H1 (cell line): ENCODE results near the gene COL6A5.

Experiments
- EZH2 ChIP-seq: fragments of 200-600 bp; sonication (generic); IDR thresholded peaks from 2 replicates; pipeline ENCODE4 v1.7.1; 2012; ENCODE audit warnings: low read depth, mild to moderate bottlenecking, moderate library complexity, low read length, inconsistent platforms; ENCODE audit not compliant: severe bottlenecking
- RFX5 ChIP-seq: IDR thresholded peaks from 2 replicates; pipeline ENCODE4 v1.6.1; 2011; ENCODE audit warnings: low read depth, low read length, improper control_type of control experiment, borderline replicate concordance
- SP4 ChIP-seq: IDR thresholded peaks from 2 replicates; pipeline ENCODE4 v1.6.1; 2012; ENCODE audit warnings: low read length, inconsistent platforms

- TF ChIP-seq EZH2 (no peak), RFX5 (no peak), SP4 (no peak)
These were observed 33.8 kb downstream of the COL6A5 start for GRCh38 chr3:130379274-130379673.
